ENCODE data around the gene CPVL. TPM values are rescaled to one million over a fixed set of nuclear protein-coding genes. Genes with fewer than 3 reads are reported as not detected.

Gene CPVL
- total and polyA plus RNA-seq, 4 donors: 6.0 to 39.0 (median 12.9) TPM

DNA sequence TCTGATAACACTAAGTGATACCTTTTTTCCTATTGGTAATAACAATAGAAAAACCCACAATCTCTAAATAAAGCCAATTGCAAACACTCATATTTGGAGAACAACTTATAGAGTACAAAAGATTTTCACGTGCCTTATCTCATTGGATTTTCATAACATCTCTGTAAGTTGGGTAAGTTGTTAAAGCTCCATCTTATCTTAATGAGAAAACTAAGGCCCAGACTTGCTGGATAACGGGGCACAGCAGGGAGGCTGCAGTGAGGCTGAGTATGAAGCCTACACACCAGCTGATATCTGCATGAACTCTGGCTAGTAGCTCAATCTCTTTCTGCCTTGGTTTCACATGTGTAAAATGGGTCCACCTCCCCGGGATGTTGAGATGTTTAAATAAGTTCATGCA is 26.8 kb downstream of the CPVL start:
- Histone ChIP-seq H3K27ac (ENCODE audit: low read depth in 1 of 2, low read length in 2 of 2) (no peak overlapping the region), H3K9ac (ENCODE audit: low read depth in 1 of 2, low read length in 2 of 2) (no peak overlapping the region), H3K9me3 (ENCODE audit: control insufficient read depth in 4 of 4, low read length in 3 of 4) (no peaks in the 10 kb centered on the region), H3K4me1 (ENCODE audit: control insufficient read depth in 4 of 4, insufficient read depth in 4 of 4, low read length in 3 of 4) (peaks cover 0 to 1% (median 0%) of the 10 kb centered on the region in 4 donors), H3K27me3 (ENCODE audit: control insufficient read depth in 4 of 4, insufficient read depth in 4 of 4, low read length in 3 of 4) (no peaks in the 10 kb centered on the region), H3K36me3 (ENCODE audit: control insufficient read depth in 4 of 4, insufficient read depth in 3 of 4, low read depth in 1 of 4, low read length in 3 of 4) (no peaks in the 10 kb centered on the region), H3K4me3 (ENCODE audit: low read depth in 1 of 3, low read length in 3 of 3) (no peak overlapping the region)
- TF ChIP-seq JUND (IDR thresholded peaks at IDR 0.05) (no peak), HNF4G (IDR thresholded peaks at IDR 0.05) (no peak), FOXA2 (IDR thresholded peaks at IDR 0.05) (no peak), GABPA (IDR thresholded peaks at IDR 0.05 in 1 of 2, conservative IDR thresholded peaks at IDR 0.05 in 1 of 2) (no peak), YY1 (IDR thresholded peaks at IDR 0.05) (no peak), RAD21 (IDR thresholded peaks at IDR 0.05) (no peak), HNF4A (conservative IDR thresholded peaks at IDR 0.05) (no peak), SP1 (IDR thresholded peaks at IDR 0.05) (no peak)
- TF ChIP-seq, protein P1, sequence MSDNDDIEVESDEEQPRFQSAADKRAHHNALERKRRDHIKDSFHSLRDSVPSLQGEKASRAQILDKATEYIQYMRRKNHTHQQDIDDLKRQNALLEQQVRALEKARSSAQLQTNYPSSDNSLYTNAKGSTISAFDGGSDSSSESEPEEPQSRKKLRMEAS (IDR thresholded peaks at IDR 0.05): no peak
- 87% methylated on average over 3 of the region's 3 CpGs for WGBS
- no peak for DNase-seq (ENCODE audit: low spot score)

DNA sequence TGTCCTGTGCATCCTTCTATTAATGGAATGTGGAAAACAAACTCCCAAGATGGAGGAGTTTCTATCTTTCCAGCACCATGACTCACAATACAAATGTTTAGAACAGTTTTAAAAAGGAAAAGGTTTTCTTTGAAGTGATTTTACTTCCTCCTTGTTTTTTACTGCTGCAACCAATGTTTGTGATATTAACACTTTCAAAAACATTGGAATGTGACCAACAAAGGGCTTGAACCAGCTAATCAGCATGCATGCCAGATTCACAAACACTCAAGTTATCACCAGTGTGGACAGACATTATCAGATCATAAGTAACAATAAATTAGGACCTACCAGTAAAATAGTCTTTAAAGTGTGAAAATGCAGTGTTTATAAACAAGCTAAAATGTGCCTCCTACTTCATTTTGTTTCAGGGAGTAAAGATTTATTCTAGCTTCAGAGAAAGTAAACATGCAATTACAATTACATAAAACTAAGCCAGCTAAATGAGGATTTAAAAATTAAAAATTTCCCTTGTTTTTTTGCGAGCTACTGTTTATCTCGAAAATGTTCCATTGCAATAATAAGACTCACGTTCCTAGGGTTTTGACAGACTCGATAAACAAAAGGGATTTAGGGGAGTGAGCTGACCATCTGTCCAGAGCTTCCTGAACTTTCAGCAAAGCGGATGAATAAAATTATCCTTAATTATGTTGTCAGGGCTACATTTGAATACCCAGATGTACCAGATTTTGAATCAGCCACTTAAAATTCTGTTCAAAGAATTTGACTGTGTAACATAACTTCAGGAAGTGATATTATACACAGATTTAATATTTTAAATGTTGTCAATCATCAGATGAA is 29.8 kb downstream of the CPVL start:
- H3K4me1 ChIP-seq (ENCODE audit: control insufficient read depth in 4 of 4, insufficient read depth in 4 of 4, low read length in 3 of 4): peaks cover 0 to 1% (median 0%) of the 10 kb centered on the region in 4 donors
- no peaks in the 10 kb centered on the region for H3K27me3 ChIP-seq (ENCODE audit: control insufficient read depth in 4 of 4, insufficient read depth in 4 of 4, low read length in 3 of 4)
- no peak overlapping the region for H3K27ac ChIP-seq (ENCODE audit: low read depth in 1 of 2, low read length in 2 of 2)
- no peaks in the 10 kb centered on the region for H3K36me3 ChIP-seq (ENCODE audit: control insufficient read depth in 4 of 4, insufficient read depth in 3 of 4, low read depth in 1 of 4, low read length in 3 of 4)
- DNase-seq (ENCODE audit: low spot score): no peak
- 75% methylated on average over 5 of the region's 5 CpGs for WGBS
- H3K4me3 ChIP-seq (ENCODE audit: low read depth in 1 of 3, low read length in 3 of 3): no peak overlapping the region
- no peaks in the 10 kb centered on the region for H3K9me3 ChIP-seq (ENCODE audit: control insufficient read depth in 4 of 4, low read length in 3 of 4)
- no peak overlapping the region for H3K9ac ChIP-seq (ENCODE audit: low read depth in 1 of 2, low read length in 2 of 2)
- TF ChIP-seq HNF4A (conservative IDR thresholded peaks at IDR 0.05) (no peak), TAF1 (conservative IDR thresholded peaks at IDR 0.05) (no peak), RAD21 (IDR thresholded peaks at IDR 0.05) (no peak), FOXA2 (IDR thresholded peaks at IDR 0.05) (no peak), JUND (IDR thresholded peaks at IDR 0.05) (no peak), GABPA (IDR thresholded peaks at IDR 0.05 in 1 of 2, conservative IDR thresholded peaks at IDR 0.05 in 1 of 2) (no peak), YY1 (IDR thresholded peaks at IDR 0.05) (no peak), RXRA (IDR thresholded peaks at IDR 0.05) (no peak), HNF4G (IDR thresholded peaks at IDR 0.05) (no peak), NR2F2 (IDR thresholded peaks at IDR 0.05) (no peak), SP1 (IDR thresholded peaks at IDR 0.05) (no peak), FOXA1 (IDR thresholded peaks at IDR 0.05) (no peak)
- TF ChIP-seq, protein P2, sequence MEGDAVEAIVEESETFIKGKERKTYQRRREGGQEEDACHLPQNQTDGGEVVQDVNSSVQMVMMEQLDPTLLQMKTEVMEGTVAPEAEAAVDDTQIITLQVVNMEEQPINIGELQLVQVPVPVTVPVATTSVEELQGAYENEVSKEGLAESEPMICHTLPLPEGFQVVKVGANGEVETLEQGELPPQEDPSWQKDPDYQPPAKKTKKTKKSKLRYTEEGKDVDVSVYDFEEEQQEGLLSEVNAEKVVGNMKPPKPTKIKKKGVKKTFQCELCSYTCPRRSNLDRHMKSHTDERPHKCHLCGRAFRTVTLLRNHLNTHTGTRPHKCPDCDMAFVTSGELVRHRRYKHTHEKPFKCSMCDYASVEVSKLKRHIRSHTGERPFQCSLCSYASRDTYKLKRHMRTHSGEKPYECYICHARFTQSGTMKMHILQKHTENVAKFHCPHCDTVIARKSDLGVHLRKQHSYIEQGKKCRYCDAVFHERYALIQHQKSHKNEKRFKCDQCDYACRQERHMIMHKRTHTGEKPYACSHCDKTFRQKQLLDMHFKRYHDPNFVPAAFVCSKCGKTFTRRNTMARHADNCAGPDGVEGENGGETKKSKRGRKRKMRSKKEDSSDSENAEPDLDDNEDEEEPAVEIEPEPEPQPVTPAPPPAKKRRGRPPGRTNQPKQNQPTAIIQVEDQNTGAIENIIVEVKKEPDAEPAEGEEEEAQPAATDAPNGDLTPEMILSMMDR (IDR thresholded peaks at IDR 0.05; ENCODE audit: low read depth, low read length, missing input control): no peak
- TF ChIP-seq, protein P3, sequence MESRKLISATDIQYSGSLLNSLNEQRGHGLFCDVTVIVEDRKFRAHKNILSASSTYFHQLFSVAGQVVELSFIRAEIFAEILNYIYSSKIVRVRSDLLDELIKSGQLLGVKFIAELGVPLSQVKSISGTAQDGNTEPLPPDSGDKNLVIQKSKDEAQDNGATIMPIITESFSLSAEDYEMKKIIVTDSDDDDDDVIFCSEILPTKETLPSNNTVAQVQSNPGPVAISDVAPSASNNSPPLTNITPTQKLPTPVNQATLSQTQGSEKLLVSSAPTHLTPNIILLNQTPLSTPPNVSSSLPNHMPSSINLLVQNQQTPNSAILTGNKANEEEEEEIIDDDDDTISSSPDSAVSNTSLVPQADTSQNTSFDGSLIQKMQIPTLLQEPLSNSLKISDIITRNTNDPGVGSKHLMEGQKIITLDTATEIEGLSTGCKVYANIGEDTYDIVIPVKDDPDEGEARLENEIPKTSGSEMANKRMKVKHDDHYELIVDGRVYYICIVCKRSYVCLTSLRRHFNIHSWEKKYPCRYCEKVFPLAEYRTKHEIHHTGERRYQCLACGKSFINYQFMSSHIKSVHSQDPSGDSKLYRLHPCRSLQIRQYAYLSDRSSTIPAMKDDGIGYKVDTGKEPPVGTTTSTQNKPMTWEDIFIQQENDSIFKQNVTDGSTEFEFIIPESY (IDR thresholded peaks at IDR 0.05): no peak
- TF ChIP-seq, protein P4, sequence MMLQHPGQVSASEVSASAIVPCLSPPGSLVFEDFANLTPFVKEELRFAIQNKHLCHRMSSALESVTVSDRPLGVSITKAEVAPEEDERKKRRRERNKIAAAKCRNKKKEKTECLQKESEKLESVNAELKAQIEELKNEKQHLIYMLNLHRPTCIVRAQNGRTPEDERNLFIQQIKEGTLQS (IDR thresholded peaks at IDR 0.05): no peak
- TF ChIP-seq, protein P1 (IDR thresholded peaks at IDR 0.05): no peak
